Adipocyte (in vitro differentiated cells): ENCODE measurements around the gene ALDH1A3.

ENCODE experiments used
- DNase-seq: peaks from one replicate; pipeline ENCODE4 v3.0.0-alpha.2; 2015; ENCODE audit warnings: low read depth
- H3K27me3 ChIP-seq: replicated peaks from 2 replicates; pipeline ENCODE4 v1.7.0; 2013; ENCODE audit warnings: mild to moderate bottlenecking, low read length, moderate library complexity; ENCODE audit not compliant: control insufficient read depth, insufficient read depth
- H3K36me3 ChIP-seq: 2 replicates; pipeline ENCODE4 v1.7.0; 2013; ENCODE audit warnings: low read length, mild to moderate bottlenecking, moderate library complexity; ENCODE audit not compliant: control insufficient read depth, insufficient read depth, severe bottlenecking
- H3K4me1 ChIP-seq: 2 replicates; pipeline ENCODE4 v1.7.0; 2013; ENCODE audit warnings: mild to moderate bottlenecking, low read length, moderate library complexity; ENCODE audit not compliant: control insufficient read depth, insufficient read depth
- H3K4me3 ChIP-seq: 2 replicates; pipeline ENCODE4 v1.7.0; 2013; ENCODE audit warnings: mild to moderate bottlenecking, low read length, moderate library complexity
- H3K9ac ChIP-seq: 2 replicates; pipeline ENCODE4 v1.7.0; 2013; ENCODE audit warnings: mild to moderate bottlenecking, low read length, moderate library complexity
- H3K9me3 ChIP-seq: 2 replicates; pipeline ENCODE4 v1.7.0; 2013; ENCODE audit warnings: mild to moderate bottlenecking, low read length, moderate library complexity; ENCODE audit not compliant: control insufficient read depth

Gene ALDH1A3

DNA sequence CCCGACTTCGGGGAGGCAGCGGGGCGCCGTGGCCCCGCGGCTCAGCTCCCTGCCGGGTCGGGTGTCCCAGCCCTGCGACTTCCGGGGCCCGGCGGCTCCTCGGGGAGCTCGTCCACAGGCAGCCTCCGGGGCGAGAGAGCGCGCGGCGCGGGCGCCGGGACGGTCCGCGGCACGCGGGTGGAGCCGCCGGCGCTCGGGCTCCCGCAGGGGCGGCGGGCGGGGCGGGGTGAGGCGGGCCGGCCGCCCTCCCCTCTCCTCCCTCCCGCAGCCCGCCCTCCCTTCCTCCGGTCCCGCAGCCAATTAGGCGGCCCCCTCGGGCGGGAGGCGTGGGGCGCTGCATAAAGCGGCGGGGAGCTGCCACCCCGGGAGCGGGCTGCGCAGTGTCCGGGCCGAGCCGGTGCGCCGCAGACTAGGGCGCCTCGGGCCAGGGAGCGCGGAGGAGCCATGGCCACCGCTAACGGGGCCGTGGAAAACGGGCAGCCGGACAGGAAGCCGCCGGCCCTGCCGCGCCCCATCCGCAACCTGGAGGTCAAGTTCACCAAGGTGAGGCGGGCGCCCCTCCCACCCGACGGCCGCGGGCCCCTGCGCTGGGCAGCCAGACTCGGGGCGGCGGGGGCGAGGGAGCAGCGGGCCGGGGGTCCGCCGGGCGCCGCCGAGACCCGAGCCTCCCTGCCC, at the start of gene ALDH1A3:
Gene ALDH1A3, plus strand, starts transcription at position 368 of the 675 bp plus-strand sequence. Its CDS starts 77 bp downstream, at position 445.
- Histone ChIP-seq H3K36me3 (peaks cover 4% of the 10 kb centered on the region), H3K4me3 (peak within 1 kb of the TSS; percentile 81), H3K9ac (peak within 1 kb of the TSS; percentile 79), H3K4me1 (peaks cover 18% of the 10 kb centered on the region), H3K9me3 (no peaks in the 10 kb centered on the region), H3K27me3 (no peaks in the 10 kb centered on the region)
- peak; percentile 77 for DNase-seq

DNA sequence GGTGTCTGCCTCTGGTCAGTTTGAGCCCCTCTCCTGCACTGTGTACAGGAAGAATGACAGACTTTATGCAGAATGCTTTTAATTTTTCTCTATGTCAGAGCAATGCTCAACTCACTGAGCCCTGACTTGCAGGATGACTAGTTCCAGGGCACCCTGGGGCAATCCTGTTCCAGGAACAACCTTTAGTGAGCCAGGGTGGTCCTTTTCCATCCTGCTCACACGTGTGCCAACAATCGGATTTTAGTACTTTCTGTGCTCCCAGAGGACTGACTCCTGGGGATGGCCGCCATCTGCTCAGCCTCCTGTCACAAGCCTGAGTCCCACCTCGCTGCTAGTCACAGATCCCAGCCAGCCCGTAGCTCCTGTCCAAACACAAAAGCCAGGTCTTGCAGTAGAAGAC, 48.2 kb upstream of the ALDH1A3 start:
- Histone ChIP-seq H3K27me3 (no peaks in the 10 kb centered on the region), H3K9ac (no peak overlapping the region), H3K9me3 (peaks cover 3% of the 10 kb centered on the region), H3K36me3 (no peaks in the 10 kb centered on the region), H3K4me3 (no peak overlapping the region), H3K4me1 (peaks cover 17% of the 10 kb centered on the region)
- DNase-seq = no peak

DNA sequence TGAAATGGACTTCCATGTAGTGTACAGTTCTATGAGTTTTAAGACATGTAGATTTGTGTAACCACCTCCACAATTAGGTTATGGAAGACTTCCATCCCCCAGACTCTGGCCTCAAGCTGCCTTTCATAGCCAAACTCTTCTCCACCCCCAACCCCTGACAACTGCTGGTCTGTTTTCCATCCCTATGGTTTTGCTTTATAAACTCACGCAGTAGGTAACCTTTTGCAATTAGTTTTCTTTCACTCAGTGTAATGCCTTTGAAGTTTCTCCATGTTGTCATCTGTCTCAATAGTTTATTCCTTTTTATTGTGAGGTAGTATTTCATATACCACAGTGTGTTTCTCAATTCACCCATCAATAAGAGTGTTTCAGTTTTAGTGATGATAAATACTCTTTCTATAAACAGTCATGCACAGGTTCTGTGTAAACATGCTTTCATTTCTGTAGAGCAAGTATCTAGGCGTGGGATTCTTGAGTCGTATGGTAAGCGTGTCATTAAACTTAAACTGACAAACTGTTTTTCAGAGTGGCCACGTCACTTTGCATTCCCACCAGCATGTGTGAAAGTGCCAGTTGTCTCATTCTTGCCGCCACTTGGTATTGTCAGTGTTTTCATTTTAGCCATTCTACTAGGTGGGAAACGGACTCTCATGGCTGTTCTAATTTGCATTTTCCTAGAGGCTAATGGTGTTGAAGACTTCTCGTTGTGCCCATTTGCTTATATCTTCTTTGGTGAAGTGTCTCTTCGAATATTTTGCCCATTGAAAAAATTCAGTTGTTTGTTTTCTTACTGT, 47.3 kb upstream of the ALDH1A3 start:
- Histone ChIP-seq H3K9ac (no peak overlapping the region), H3K27me3 (no peaks in the 10 kb centered on the region), H3K4me3 (no peak overlapping the region), H3K9me3 (peaks cover 3% of the 10 kb centered on the region), H3K4me1 (peaks cover 17% of the 10 kb centered on the region), H3K36me3 (no peaks in the 10 kb centered on the region)
- DNase-seq = no peak

DNA sequence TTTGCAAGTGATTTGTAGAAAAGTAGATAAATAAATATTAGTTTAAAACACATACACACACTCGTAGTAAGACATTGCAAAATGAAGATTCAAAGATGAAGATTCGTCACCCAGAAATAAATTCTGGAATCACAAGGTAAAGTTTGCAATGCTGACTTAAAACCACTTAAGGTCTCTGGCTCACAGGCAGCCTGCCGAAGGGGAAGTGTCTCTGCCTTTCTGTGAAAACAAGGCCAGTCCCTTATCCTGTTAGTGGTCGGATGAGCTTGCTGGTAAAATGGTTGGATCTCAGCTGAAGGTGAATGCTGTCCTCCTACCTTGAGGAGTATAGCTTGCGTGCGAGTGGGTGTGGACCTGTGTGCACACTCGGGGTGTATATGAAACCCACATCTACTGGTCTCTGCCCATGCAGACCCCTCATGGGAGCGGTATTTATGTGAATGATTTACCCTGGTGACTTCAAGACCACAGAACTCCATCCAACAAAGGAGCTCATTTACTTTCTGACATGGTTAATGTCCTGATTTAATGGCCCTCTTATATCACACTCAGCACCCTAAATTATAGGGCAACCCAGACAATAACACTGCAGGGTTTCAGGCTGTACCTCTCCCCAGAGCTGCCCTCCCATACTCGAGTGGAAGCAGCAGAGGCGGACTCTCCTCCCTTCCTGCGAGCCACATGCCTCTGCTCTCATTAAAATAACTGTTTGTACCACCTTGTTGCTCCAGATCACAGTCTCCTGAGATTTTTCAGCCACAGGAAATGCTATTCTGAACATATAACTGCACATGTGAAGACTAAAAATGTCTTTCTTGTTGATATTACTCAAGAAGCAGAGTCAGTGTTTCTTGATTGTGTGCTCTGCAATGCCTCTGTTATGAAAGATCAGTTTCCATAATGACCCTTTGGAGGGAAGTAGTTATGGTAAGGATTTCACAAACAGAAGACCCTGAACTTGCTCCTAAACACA, 45.9 kb upstream of the ALDH1A3 start:
- no peaks in the 10 kb centered on the region for H3K9me3 ChIP-seq
- peak; percentile 25 for DNase-seq

DNA sequence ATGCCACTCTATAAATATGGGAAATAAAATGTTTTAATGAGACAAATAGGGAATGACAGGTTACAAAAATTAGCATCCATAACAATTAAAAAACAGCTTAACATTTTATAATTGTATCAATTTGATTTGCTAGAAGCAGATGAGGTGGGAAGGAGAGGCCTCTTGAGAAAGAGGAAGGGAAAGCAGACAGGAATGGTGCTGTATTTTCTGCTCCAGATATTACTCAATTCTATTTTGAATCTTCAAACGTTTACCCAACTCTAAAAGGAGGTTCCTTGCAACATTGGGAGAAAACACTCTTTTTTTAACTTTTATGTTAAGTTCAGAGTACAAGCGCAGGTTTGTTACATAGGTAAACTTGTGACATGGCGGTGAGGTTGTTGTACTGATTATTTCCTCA, 44.9 kb upstream of the ALDH1A3 start:
- H3K27me3 ChIP-seq = no peaks in the 10 kb centered on the region
- peaks cover 17% of the 10 kb centered on the region for H3K4me1 ChIP-seq
- H3K9me3 ChIP-seq = no peaks in the 10 kb centered on the region
- no peak overlapping the region for H3K9ac ChIP-seq
- H3K36me3 ChIP-seq = no peaks in the 10 kb centered on the region
- peak; percentile 32 for DNase-seq
- no peak overlapping the region for H3K4me3 ChIP-seq

More for the DNA sequence above, 45.9 kb upstream of the ALDH1A3 start:
- H3K4me1 ChIP-seq = peaks cover 17% of the 10 kb centered on the region
- peak overlapping the region; percentile 0 for H3K9ac ChIP-seq
- H3K4me3 ChIP-seq = no peak overlapping the region
- no peaks in the 10 kb centered on the region for H3K36me3 ChIP-seq
- H3K27me3 ChIP-seq = no peaks in the 10 kb centered on the region

DNA sequence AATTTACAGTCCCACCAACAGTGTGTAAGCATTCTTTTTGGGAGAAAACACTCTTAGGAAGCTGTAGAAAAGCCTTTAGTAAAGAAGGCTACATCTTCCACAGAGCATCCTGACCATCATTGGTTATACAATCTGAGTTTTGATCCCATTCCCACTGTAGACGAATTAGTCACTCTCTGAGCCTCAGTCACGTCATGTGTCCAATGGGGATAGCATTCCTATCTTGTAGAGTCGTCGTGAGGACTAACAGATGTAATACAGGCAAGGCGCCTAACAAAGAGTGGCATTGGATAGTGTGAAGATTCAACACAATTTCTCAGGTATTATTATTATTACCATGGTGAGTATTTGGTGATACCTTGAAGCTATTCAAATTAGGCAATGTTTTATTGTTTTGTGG, 44.0 kb upstream of the ALDH1A3 start:
- no peak for DNase-seq
- H3K9me3 ChIP-seq = no peaks in the 10 kb centered on the region
- no peaks in the 10 kb centered on the region for H3K36me3 ChIP-seq
- H3K27me3 ChIP-seq = no peaks in the 10 kb centered on the region
- no peak overlapping the region for H3K9ac ChIP-seq
- H3K4me3 ChIP-seq = no peak overlapping the region
- H3K4me1 ChIP-seq = peaks cover 17% of the 10 kb centered on the region

DNA sequence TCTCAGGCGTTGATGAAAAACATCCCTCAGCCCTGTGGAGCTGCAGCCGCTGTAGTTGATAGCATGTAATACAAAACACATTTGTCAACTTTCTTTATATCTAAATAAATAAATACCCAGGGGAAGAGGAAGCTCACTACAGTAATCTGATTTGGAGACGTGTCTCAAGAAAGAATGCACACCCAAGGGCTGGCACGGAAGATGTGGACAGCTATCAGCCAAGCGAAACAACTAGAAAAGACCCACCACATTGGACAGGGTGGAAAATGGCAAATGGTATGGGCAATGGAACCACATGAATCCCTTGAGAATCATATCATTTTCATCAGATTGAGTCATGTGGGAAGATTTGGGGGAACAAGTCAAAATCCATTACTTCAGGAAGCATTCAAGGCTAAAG, 43.1 kb upstream of the ALDH1A3 start:
- Histone ChIP-seq H3K4me1 (peaks cover 17% of the 10 kb centered on the region), H3K27me3 (no peaks in the 10 kb centered on the region), H3K36me3 (no peaks in the 10 kb centered on the region), H3K9ac (no peak overlapping the region), H3K9me3 (no peaks in the 10 kb centered on the region), H3K4me3 (no peak overlapping the region)
- peak; percentile 82 for DNase-seq

DNA sequence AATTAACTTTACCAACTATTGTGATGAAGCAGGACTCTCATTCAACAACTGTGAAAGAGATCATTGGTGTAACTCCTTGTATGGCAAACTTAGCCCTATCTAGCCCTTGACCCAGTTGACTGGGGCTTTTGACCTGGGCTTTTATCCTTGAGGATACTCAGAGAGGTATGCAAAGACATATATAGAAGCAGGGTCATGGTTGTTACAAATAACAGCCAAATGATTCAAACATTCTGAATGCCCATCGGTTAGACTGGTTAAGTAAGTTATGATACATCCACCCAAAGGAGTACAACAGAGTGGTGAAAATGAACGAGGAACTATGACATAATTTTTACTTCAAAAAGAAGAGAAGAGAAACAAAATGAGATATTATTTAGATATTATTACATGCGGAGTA, 38.2 kb upstream of the ALDH1A3 start:
- Histone ChIP-seq H3K9ac (no peak overlapping the region), H3K27me3 (no peaks in the 10 kb centered on the region), H3K4me1 (peaks cover 4% of the 10 kb centered on the region), H3K9me3 (no peaks in the 10 kb centered on the region), H3K4me3 (no peak overlapping the region), H3K36me3 (no peaks in the 10 kb centered on the region)
- DNase-seq = no peak

DNA sequence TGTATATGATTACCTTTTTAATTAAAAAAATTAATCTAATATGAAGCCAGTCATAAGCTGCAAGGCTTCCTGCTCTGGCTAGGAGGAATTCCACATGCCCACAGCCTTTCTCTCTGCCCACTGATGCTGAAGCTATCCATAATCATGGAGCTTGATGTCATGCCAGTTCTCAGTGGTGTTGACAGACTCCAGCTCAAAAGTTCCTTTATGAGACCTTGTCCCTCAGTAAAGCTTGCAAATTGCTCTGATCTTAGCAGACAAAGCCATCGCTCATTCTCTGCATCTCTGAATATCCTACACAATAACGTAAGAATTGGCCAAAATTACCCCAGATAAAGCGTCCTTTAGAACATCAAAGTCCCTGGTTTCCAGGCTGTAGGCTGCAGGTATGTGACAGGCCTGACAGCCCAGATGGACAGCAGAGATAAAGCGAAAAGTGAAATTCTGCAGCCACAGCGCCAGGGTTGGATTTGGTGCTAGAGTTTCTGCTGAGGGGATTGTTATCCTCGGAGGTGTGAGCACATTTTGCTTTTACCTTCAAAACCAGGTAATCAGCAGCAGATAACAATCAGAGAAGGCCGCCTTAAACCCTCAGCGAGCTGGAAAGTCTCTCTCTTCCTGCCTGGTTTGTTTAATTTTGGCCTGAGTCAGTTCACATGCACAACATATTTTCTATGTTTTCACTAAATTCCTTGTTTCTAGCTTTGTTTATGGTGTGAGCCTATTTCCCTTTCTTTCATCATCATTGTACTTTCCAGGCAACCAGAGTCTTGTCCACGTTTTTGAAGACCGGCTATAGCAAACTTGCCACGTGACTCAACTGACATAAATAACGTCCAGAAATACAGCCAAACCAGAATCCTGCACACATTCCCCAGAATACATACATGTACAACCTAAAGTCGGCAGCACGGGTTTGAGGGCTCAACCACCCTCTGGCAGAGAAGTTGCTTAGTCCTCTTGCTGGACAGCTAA, 36.6 kb upstream of the ALDH1A3 start:
- peak; percentile 93 for DNase-seq
- H3K4me1 ChIP-seq = peaks cover 4% of the 10 kb centered on the region
- H3K9me3 ChIP-seq = no peaks in the 10 kb centered on the region
- no peaks in the 10 kb centered on the region for H3K36me3 ChIP-seq
- no peak overlapping the region for H3K9ac ChIP-seq
- no peaks in the 10 kb centered on the region for H3K27me3 ChIP-seq
- no peak overlapping the region for H3K4me3 ChIP-seq

DNA sequence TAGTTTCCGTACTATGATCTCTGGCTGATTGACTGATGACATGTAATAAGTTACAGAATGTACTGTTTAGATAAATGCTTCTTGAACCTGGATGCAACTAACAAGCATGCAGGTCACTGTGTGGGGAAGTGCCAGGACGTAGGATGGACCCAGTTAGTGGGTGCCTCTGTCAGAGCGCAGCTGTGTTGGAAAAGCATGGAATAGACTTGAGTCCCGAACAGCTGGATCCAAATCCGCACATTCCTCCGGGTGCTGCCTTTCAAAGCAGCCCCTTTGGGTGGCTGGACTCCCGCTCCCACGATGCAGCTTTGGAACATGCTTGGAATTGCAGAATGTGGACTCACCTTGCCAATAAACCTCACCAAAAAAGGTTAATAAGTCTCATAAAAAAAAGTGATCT, 35.5 kb upstream of the ALDH1A3 start:
- Histone ChIP-seq H3K9ac (no peak overlapping the region), H3K4me3 (no peak overlapping the region), H3K36me3 (no peaks in the 10 kb centered on the region), H3K4me1 (peaks cover 4% of the 10 kb centered on the region), H3K27me3 (no peaks in the 10 kb centered on the region), H3K9me3 (no peaks in the 10 kb centered on the region)
- DNase-seq = no peak
